ENCODE measurements around the gene MLH3.

Gene MLH3

DNA sequence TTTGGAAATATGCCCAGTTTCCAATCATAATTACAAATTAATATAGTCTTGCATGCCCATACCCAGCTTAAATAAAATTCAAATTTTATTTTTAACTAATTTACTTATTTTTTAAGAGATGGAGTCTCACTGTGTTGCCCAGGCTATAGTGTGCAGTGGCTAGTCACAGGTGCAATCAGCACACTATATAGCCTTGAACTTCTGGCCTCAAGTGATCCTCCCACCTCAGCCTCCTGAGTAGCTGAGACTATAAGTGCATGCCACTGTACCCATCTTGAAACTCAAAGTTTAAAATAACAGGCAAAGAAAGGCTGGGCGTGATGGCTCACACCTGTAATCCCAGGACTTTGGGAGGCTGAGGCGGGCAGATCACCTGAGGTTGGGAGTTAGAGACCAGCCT is 10.3 kb downstream of the MLH3 start:
- H3K27ac ChIP-seq (ENCODE audit: insufficient read depth, low read length, poor library complexity, severe bottlenecking): no peak overlapping the region
- no peaks in the 10 kb centered on the region for H3K27me3 ChIP-seq (replicated peaks; ENCODE audit: control insufficient read depth, insufficient read depth, low read length, poor library complexity, severe bottlenecking)
- H3K9me3 ChIP-seq (ENCODE audit: control insufficient read depth, low read length): no peaks in the 10 kb centered on the region
- peaks cover 9% of the 10 kb centered on the region for H3K36me3 ChIP-seq (ENCODE audit: control insufficient read depth, insufficient read depth, low read length)
- no peaks in the 10 kb centered on the region for H3K4me1 ChIP-seq (ENCODE audit: control insufficient read depth, insufficient read depth, low read length, poor library complexity, severe bottlenecking)
- no peak for DNase-seq
- H3K4me3 ChIP-seq (ENCODE audit: insufficient read depth, low read depth, low read length, poor library complexity, severe bottlenecking): no peak overlapping the region

GRCh38 chr14:75040507-75040906 is 10.8 kb downstream of the MLH3 start:
- H3K36me3 ChIP-seq (ENCODE audit: control insufficient read depth, insufficient read depth, low read length): peaks cover 9% of the 10 kb centered on the region
- H3K4me3 ChIP-seq (ENCODE audit: insufficient read depth, low read depth, low read length, poor library complexity, severe bottlenecking): no peak overlapping the region
- H3K4me1 ChIP-seq (ENCODE audit: control insufficient read depth, insufficient read depth, low read length, poor library complexity, severe bottlenecking): no peaks in the 10 kb centered on the region
- DNase-seq: no peak
- no peaks in the 10 kb centered on the region for H3K9me3 ChIP-seq (ENCODE audit: control insufficient read depth, low read length)
- no peak overlapping the region for H3K27ac ChIP-seq (ENCODE audit: insufficient read depth, low read length, poor library complexity, severe bottlenecking)
- no peaks in the 10 kb centered on the region for H3K27me3 ChIP-seq (replicated peaks; ENCODE audit: control insufficient read depth, insufficient read depth, low read length, poor library complexity, severe bottlenecking)

DNA sequence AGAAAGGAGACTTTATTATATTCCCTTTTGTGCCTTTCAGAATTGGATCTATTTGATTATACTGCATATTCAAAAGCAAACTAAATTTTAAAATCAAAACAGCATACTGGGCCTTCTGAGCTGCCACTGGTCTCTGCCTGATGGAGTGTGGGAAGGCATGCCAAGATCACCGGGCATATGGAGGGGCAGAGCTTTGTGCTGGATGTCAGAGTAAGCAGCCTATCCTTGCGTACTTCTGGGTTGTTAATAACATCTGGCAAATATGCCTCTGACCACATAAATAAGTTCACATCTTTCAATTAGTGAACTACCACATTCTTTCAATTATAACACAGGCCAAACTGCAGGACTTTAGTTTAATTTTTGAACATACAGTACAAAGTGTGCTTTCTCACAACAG is 18.3 kb downstream of the MLH3 start:
- no peaks in the 10 kb centered on the region for H3K4me1 ChIP-seq (ENCODE audit: control insufficient read depth, insufficient read depth, low read length, poor library complexity, severe bottlenecking)
- H3K4me3 ChIP-seq (ENCODE audit: insufficient read depth, low read depth, low read length, poor library complexity, severe bottlenecking): no peak overlapping the region
- H3K36me3 ChIP-seq (ENCODE audit: control insufficient read depth, insufficient read depth, low read length): peaks cover 30% of the 10 kb centered on the region
- H3K27me3 ChIP-seq (replicated peaks; ENCODE audit: control insufficient read depth, insufficient read depth, low read length, poor library complexity, severe bottlenecking): no peaks in the 10 kb centered on the region
- no peaks in the 10 kb centered on the region for H3K9me3 ChIP-seq (ENCODE audit: control insufficient read depth, low read length)
- no peak for DNase-seq
- H3K27ac ChIP-seq (ENCODE audit: insufficient read depth, low read length, poor library complexity, severe bottlenecking): no peak overlapping the region

DNA sequence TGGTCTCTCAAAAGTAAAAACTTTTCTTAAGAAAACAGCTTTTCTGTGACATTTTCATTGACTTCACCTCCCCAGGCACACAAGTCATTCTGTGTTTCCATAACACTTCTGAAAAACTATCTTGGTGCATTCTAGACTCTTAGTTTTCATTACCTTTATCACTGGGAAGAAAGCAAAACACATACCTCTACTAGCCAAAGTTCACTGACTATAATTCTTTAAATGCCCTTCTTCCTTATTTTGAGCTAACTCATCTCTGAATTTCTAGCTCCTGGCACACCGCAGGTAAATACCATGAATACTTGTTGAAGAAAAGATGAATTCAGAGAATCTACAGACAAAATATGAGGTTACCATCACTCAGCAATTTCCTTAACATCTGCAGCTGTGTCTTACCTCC is 21.1 kb downstream of the MLH3 start:
- peaks cover 28% of the 10 kb centered on the region for H3K36me3 ChIP-seq (ENCODE audit: control insufficient read depth, insufficient read depth, low read length)
- H3K27me3 ChIP-seq (replicated peaks; ENCODE audit: control insufficient read depth, insufficient read depth, low read length, poor library complexity, severe bottlenecking): no peaks in the 10 kb centered on the region
- DNase-seq: no peak
- H3K27ac ChIP-seq (ENCODE audit: insufficient read depth, low read length, poor library complexity, severe bottlenecking): no peak overlapping the region
- no peaks in the 10 kb centered on the region for H3K9me3 ChIP-seq (ENCODE audit: control insufficient read depth, low read length)
- H3K4me1 ChIP-seq (ENCODE audit: control insufficient read depth, insufficient read depth, low read length, poor library complexity, severe bottlenecking): no peaks in the 10 kb centered on the region
- no peak overlapping the region for H3K4me3 ChIP-seq (ENCODE audit: insufficient read depth, low read depth, low read length, poor library complexity, severe bottlenecking)

DNA sequence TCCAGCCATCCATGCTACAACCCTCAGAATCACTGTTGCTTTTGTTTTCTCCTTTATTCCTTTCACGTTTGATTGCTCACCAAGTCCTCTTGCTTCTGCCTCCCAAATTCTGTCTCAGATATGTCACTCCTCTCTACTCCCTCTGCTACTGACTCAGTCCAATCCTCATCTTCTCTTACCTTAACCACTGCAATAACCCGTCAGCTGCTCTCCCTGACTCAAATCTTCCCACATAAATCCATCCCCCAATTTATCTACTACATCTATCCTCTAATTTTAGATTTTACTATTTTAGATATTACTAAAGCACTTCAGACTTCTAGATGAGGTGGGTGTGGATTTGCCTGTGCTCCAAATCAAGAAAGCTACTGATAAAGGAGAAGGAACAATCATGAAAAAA is 25.4 kb downstream of the MLH3 start:
- Histone ChIP-seq H3K9me3 (ENCODE audit: control insufficient read depth, low read length) (no peaks in the 10 kb centered on the region), H3K36me3 (ENCODE audit: control insufficient read depth, insufficient read depth, low read length) (peaks cover 12% of the 10 kb centered on the region), H3K4me1 (ENCODE audit: control insufficient read depth, insufficient read depth, low read length, poor library complexity, severe bottlenecking) (no peaks in the 10 kb centered on the region), H3K27me3 (replicated peaks; ENCODE audit: control insufficient read depth, insufficient read depth, low read length, poor library complexity, severe bottlenecking) (no peaks in the 10 kb centered on the region), H3K4me3 (ENCODE audit: insufficient read depth, low read depth, low read length, poor library complexity, severe bottlenecking) (no peak overlapping the region), H3K27ac (ENCODE audit: insufficient read depth, low read length, poor library complexity, severe bottlenecking) (no peak overlapping the region)
- DNase-seq: no peak

GRCh38 chr14:75025082-75025481 is 26.2 kb downstream of the MLH3 start:
- H3K27me3 ChIP-seq (replicated peaks; ENCODE audit: control insufficient read depth, insufficient read depth, low read length, poor library complexity, severe bottlenecking): no peaks in the 10 kb centered on the region
- H3K4me1 ChIP-seq (ENCODE audit: control insufficient read depth, insufficient read depth, low read length, poor library complexity, severe bottlenecking): no peaks in the 10 kb centered on the region
- no peak overlapping the region for H3K27ac ChIP-seq (ENCODE audit: insufficient read depth, low read length, poor library complexity, severe bottlenecking)
- H3K4me3 ChIP-seq (ENCODE audit: insufficient read depth, low read depth, low read length, poor library complexity, severe bottlenecking): no peak overlapping the region
- H3K36me3 ChIP-seq (ENCODE audit: control insufficient read depth, insufficient read depth, low read length): peaks cover 11% of the 10 kb centered on the region
- no peak for DNase-seq
- H3K9me3 ChIP-seq (ENCODE audit: control insufficient read depth, low read length): no peaks in the 10 kb centered on the region

- H3K27me3 ChIP-seq (replicated peaks; ENCODE audit: control insufficient read depth, insufficient read depth, low read length, poor library complexity, severe bottlenecking): no peaks in the 10 kb centered on the region
- DNase-seq: no peak
- no peak overlapping the region for H3K4me3 ChIP-seq (ENCODE audit: insufficient read depth, low read depth, low read length, poor library complexity, severe bottlenecking)
- H3K36me3 ChIP-seq (ENCODE audit: control insufficient read depth, insufficient read depth, low read length): peaks cover 15% of the 10 kb centered on the region
- no peak overlapping the region for H3K27ac ChIP-seq (ENCODE audit: insufficient read depth, low read length, poor library complexity, severe bottlenecking)
- no peaks in the 10 kb centered on the region for H3K9me3 ChIP-seq (ENCODE audit: control insufficient read depth, low read length)
- no peaks in the 10 kb centered on the region for H3K4me1 ChIP-seq (ENCODE audit: control insufficient read depth, insufficient read depth, low read length, poor library complexity, severe bottlenecking)
These were observed 28.2 kb downstream of the MLH3 start for GRCh38 chr14:75023108-75023507.

- Histone ChIP-seq H3K9me3 (ENCODE audit: control insufficient read depth, low read length) (no peaks in the 10 kb centered on the region), H3K4me1 (ENCODE audit: control insufficient read depth, insufficient read depth, low read length, poor library complexity, severe bottlenecking) (no peaks in the 10 kb centered on the region), H3K27ac (ENCODE audit: insufficient read depth, low read length, poor library complexity, severe bottlenecking) (no peak overlapping the region), H3K27me3 (replicated peaks; ENCODE audit: control insufficient read depth, insufficient read depth, low read length, poor library complexity, severe bottlenecking) (no peaks in the 10 kb centered on the region), H3K4me3 (ENCODE audit: insufficient read depth, low read depth, low read length, poor library complexity, severe bottlenecking) (no peak overlapping the region), H3K36me3 (ENCODE audit: control insufficient read depth, insufficient read depth, low read length) (peaks cover 17% of the 10 kb centered on the region)
- no peak for DNase-seq
These were observed 28.6 kb downstream of the MLH3 start for GRCh38 chr14:75022655-75023054.

DNA sequence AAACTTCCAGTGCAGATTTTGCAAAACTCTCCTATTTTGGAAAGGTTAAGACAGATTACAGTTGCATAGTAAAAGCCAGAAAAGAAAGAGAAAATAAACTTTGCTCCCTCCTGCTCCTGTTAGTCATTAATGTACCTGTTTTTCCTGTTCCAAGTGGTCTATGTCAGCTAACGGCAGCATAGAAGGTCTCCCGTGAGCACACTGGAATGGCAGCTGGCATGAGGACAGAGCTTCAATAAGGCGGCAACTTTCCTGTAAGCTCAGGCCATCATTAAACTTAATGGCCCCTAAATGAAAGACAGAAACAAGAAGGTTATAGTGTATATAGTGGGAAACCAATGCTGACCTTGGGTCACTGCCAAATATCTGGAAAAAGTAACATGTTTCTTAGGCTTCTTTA is 32.6 kb downstream of the MLH3 start:
- H3K36me3 ChIP-seq (ENCODE audit: control insufficient read depth, insufficient read depth, low read length): peaks cover 39% of the 10 kb centered on the region
- no peaks in the 10 kb centered on the region for H3K9me3 ChIP-seq (ENCODE audit: control insufficient read depth, low read length)

GRCh38 chr14:75016815-75017214 is 34.5 kb downstream of the MLH3 start:
- H3K36me3 ChIP-seq (ENCODE audit: control insufficient read depth, insufficient read depth, low read length): peaks cover 39% of the 10 kb centered on the region
- no peaks in the 10 kb centered on the region for H3K4me1 ChIP-seq (ENCODE audit: control insufficient read depth, insufficient read depth, low read length, poor library complexity, severe bottlenecking)

More for the DNA sequence above, 32.6 kb downstream of the MLH3 start:
- Histone ChIP-seq H3K4me1 (ENCODE audit: control insufficient read depth, insufficient read depth, low read length, poor library complexity, severe bottlenecking) (no peaks in the 10 kb centered on the region), H3K27me3 (replicated peaks; ENCODE audit: control insufficient read depth, insufficient read depth, low read length, poor library complexity, severe bottlenecking) (no peaks in the 10 kb centered on the region), H3K27ac (ENCODE audit: insufficient read depth, low read length, poor library complexity, severe bottlenecking) (no peak overlapping the region), H3K4me3 (ENCODE audit: insufficient read depth, low read depth, low read length, poor library complexity, severe bottlenecking) (no peak overlapping the region)
- no peak for DNase-seq

GRCh38 chr14:75015496-75015895 is 35.8 kb downstream of the MLH3 start:
- no peaks in the 10 kb centered on the region for H3K9me3 ChIP-seq (ENCODE audit: control insufficient read depth, low read length)
- peaks cover 34% of the 10 kb centered on the region for H3K36me3 ChIP-seq (ENCODE audit: control insufficient read depth, insufficient read depth, low read length)
- H3K27me3 ChIP-seq (replicated peaks; ENCODE audit: control insufficient read depth, insufficient read depth, low read length, poor library complexity, severe bottlenecking): no peaks in the 10 kb centered on the region
- no peaks in the 10 kb centered on the region for H3K4me1 ChIP-seq (ENCODE audit: control insufficient read depth, insufficient read depth, low read length, poor library complexity, severe bottlenecking)
- H3K4me3 ChIP-seq (ENCODE audit: insufficient read depth, low read depth, low read length, poor library complexity, severe bottlenecking): no peak overlapping the region
- H3K27ac ChIP-seq (ENCODE audit: insufficient read depth, low read length, poor library complexity, severe bottlenecking): no peak overlapping the region
- no peak for DNase-seq

More at GRCh38 chr14:75016815-75017214, 34.5 kb downstream of the MLH3 start:
- no peak for DNase-seq
- no peak overlapping the region for H3K27ac ChIP-seq (ENCODE audit: insufficient read depth, low read length, poor library complexity, severe bottlenecking)
- no peaks in the 10 kb centered on the region for H3K27me3 ChIP-seq (replicated peaks; ENCODE audit: control insufficient read depth, insufficient read depth, low read length, poor library complexity, severe bottlenecking)
- H3K4me3 ChIP-seq (ENCODE audit: insufficient read depth, low read depth, low read length, poor library complexity, severe bottlenecking): no peak overlapping the region
- no peaks in the 10 kb centered on the region for H3K9me3 ChIP-seq (ENCODE audit: control insufficient read depth, low read length)

All from effector memory CD4-positive, alpha-beta T cell (primary cell).